GM23338 (cell line): Measurements from ENCODE around the gene ILKAP. TPM values are rescaled to one million over a fixed set of nuclear protein-coding genes. Genes with fewer than 3 reads are reported as not detected.

Experiments used
- ATAC-seq: fragments of 200-7000 bp; cut with Tn5 transposase; 3 replicates; pipeline ENCODE4 v1.9.1; 2020
- DNase-seq: peaks from one replicate; pipeline ENCODE4 v3.0.0-alpha.2; 2015; ENCODE audit warnings: low spot score
- H2AFZ ChIP-seq: fragments of 200-600 bp; sonication (generic); 2 replicates; pipeline ENCODE4 v1.8.0; 2016; ENCODE audit warnings: antibody characterized with exemption, mild to moderate bottlenecking, moderate library complexity
- H3F3A ChIP-seq: fragments of 200-600 bp; sonication (generic); replicated peaks from 2 replicates; pipeline ENCODE4 v1.8.0; 2017; ENCODE audit warnings: antibody characterized with exemption, mixed run types, low read depth
- H3K27ac ChIP-seq: fragments of 200-600 bp; sonication (generic); 2 replicates; pipeline ENCODE4 v1.6.1; 2016; ENCODE audit warnings: low read depth
- H3K27me3 ChIP-seq: fragments of 200-600 bp; sonication (generic); 2 replicates; pipeline ENCODE4 v1.8.0; 2016; ENCODE audit warnings: mild to moderate bottlenecking, mixed run types, moderate library complexity; ENCODE audit not compliant: insufficient read depth
- H3K36me3 ChIP-seq: fragments of 200-600 bp; sonication (generic); 2 replicates; pipeline ENCODE4 v1.8.0; 2016; ENCODE audit warnings: mild to moderate bottlenecking; ENCODE audit not compliant: insufficient read depth
- H3K4me1 ChIP-seq: fragments of 200-600 bp; sonication (generic); 2 replicates; pipeline ENCODE4 v1.8.0; 2016; ENCODE audit warnings: mild to moderate bottlenecking, moderate library complexity; ENCODE audit not compliant: insufficient read depth
- H3K4me2 ChIP-seq: fragments of 200-600 bp; sonication (generic); 2 replicates; pipeline ENCODE4 v1.7.1; 2017; ENCODE audit warnings: mixed run types
- H3K4me3 ChIP-seq: fragments of 200-600 bp; sonication (generic); 2 replicates; pipeline ENCODE4 v1.6.1; 2016; ENCODE audit warnings: mixed run types
- H3K79me2 ChIP-seq: fragments of 200-600 bp; sonication (generic); replicated peaks from 2 replicates; pipeline ENCODE4 v1.8.0; 2017; ENCODE audit warnings: mild to moderate bottlenecking; ENCODE audit not compliant: insufficient read depth
- H3K9me2 ChIP-seq: fragments of 200-600 bp; sonication (generic); 2 replicates; pipeline ENCODE4 v1.8.0; 2017; ENCODE audit not compliant: insufficient read depth
- H4K20me1 ChIP-seq: fragments of 200-600 bp; sonication (generic); replicated peaks from 2 replicates; pipeline ENCODE4 v1.8.0; 2017; ENCODE audit warnings: mild to moderate bottlenecking; ENCODE audit not compliant: insufficient read depth
- H3K27ac Mint-ChIP-seq: 2 replicates; pipeline ENCODE4 v1.8.0; 2020; ENCODE audit warnings: inconsistent platforms, mild to moderate bottlenecking, moderate library complexity, mixed read lengths
- H3K27me3 Mint-ChIP-seq: 3 replicates; pipeline ENCODE4 v1.8.0; 2022; ENCODE audit warnings: low read depth, mild to moderate bottlenecking, moderate library complexity, mixed read lengths, inconsistent platforms; ENCODE audit not compliant: insufficient read depth, poor library complexity
- H3K36me3 Mint-ChIP-seq: 3 replicates; pipeline ENCODE4 v1.8.0; 2021; ENCODE audit warnings: low read depth, mild to moderate bottlenecking, inconsistent platforms, moderate library complexity, mixed read lengths
- H3K4me1 Mint-ChIP-seq: 3 replicates; pipeline ENCODE4 v1.8.0; 2020; ENCODE audit warnings: mild to moderate bottlenecking, inconsistent platforms, mixed read lengths
- H3K4me3 Mint-ChIP-seq: 3 replicates; pipeline ENCODE4 v1.8.0; 2021; ENCODE audit warnings: moderate library complexity, mild to moderate bottlenecking, inconsistent platforms, mixed read lengths
- H3K9me3 Mint-ChIP-seq: 3 replicates; pipeline ENCODE4 v1.8.0; 2020; ENCODE audit warnings: moderate library complexity, mild to moderate bottlenecking, inconsistent platforms, mixed read lengths
- CREB1 ChIP-seq: fragments of 250-450 bp; sonication (Bioruptor Pico); IDR thresholded peaks from 2 replicates; pipeline ENCODE4 v1.5.0; 2020; ENCODE audit warnings: low read depth, mild to moderate bottlenecking, moderate library complexity
- EZH2 ChIP-seq: fragments of 200-600 bp; sonication (generic); IDR thresholded peaks from one replicate; pipeline ENCODE4 v1.8.0; 2017; ENCODE audit warnings: antibody characterized with exemption, mild to moderate bottlenecking, low read depth; ENCODE audit not compliant: unreplicated experiment
- EZH2phosphoT487 ChIP-seq: fragments of 200-600 bp; sonication (generic); IDR thresholded peaks from one replicate; pipeline ENCODE4 v1.8.1; 2018; ENCODE audit warnings: antibody characterized with exemption; ENCODE audit not compliant: unreplicated experiment
- JUNB ChIP-seq: IDR thresholded peaks from one replicate; pipeline ENCODE4 v1.6.1; 2016; ENCODE audit warnings: antibody characterized with exemption; ENCODE audit not compliant: unreplicated experiment
- NANOG ChIP-seq: IDR thresholded peaks from 2 replicates; pipeline ENCODE4 v1.6.1; 2016; ENCODE audit warnings: antibody characterized with exemption, borderline replicate concordance
- POLR2AphosphoS5 ChIP-seq: IDR thresholded peaks from 2 replicates; pipeline ENCODE4 v1.6.1; 2016; ENCODE audit warnings: antibody characterized with exemption, low read depth
- ZNF462 ChIP-seq: fragments of 250-450 bp; sonication (Bioruptor Pico); IDR thresholded peaks from 2 replicates; pipeline ENCODE4 v1.5.0; 2020; ENCODE audit warnings: mild to moderate bottlenecking, moderate library complexity
- polyA plus RNA-seq: library from polyadenylated mRNA; unstranded; fragments of >200 nt; fragmentation: Nextera tagmentation; extraction: Ambion mirVana; gene quantifications from 2 replicates; pipeline ENCODE4 v1.2.1, GENCODE V29; 2016
- total RNA-seq: library from RNA; depleted of rRNA; stranded (reverse); fragments of >200 nt; shearing (Covaris generic); gene quantifications from 2 replicates; pipeline ENCODE4 v1.2.3, GENCODE V29; 2014
- TF ChIP-seq, protein P1 (sequence below), 2 experiments: fragments of 200-600 bp in 1 of 2; sonication (generic) in 1 of 2; conservative IDR thresholded peaks; 2 replicates each; pipeline versions ENCODE4 v1.5.1 to v1.6.1; 2016 to 2017; ENCODE audit warnings: antibody characterized with exemption in 2 of 2, low read depth in 2 of 2, mild to moderate bottlenecking in 2 of 2, moderate library complexity in 1 of 2
- TF ChIP-seq, protein P2 (sequence below): IDR thresholded peaks from 2 replicates; pipeline ENCODE4 v1.6.1; 2016; ENCODE audit warnings: antibody characterized with exemption

Gene ILKAP
- total and polyA plus RNA-seq, 2 experiments from 2014 or later = 17.0 to 35.9 TPM

DNA sequence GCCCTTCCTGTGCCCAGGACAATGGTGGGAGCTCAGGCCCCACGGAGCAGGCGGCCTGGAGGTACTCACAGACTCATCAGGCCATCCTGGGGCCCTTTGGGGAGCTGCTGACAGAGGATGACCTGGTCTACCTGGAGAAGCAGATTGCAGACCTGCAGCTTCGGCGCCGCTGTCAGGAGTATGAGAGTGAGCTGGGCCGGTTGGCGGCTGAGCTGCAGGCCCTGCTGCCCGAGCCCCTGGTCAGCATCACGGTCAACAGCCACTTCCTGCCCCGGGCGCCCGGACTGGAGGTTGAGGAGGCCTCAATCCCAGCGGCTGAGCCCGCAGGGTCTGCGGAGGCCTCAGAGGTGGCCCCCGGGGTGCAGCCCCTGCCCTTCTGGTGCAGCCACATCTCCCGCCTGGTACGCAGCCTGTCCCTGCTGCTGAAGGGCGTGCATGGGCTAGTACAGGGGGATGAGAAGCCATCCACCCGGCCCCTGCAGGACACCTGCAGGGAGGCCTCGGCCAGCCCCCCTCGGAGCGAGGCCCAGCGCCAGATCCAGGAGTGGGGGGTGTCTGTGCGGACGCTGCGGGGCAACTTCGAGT is 73.3 kb downstream of the ILKAP start (continued):
- TF ChIP-seq ZNF462 (CRISPR knock-in tag) (no peak), NANOG (no peak), POLR2AphosphoS5 (no peak)

- Mint-ChIP-seq H3K4me3 (no peak overlapping the region), H3K4me1 (peaks cover 5% of the 10 kb centered on the region; the same call in 1 of the 3 replicates), H3K27ac (no peak overlapping the region), H3K36me3 (no peaks in the 10 kb centered on the region), H3K27me3 (peaks cover 10% of the 10 kb centered on the region), H3K9me3 (no peaks in the 10 kb centered on the region)
- H4K20me1 ChIP-seq = no peaks in the 10 kb centered on the region
- peak overlapping the region; percentile 97 for H2AFZ ChIP-seq
- peaks cover 9% of the 10 kb centered on the region; the same call in 1 of the 2 replicates for H3F3A ChIP-seq
- no peaks in the 10 kb centered on the region for H3K79me2 ChIP-seq
- no peaks in the 10 kb centered on the region for H3K9me2 ChIP-seq
- H3K4me2 ChIP-seq = peak overlapping the region; percentile 72; the same call in 1 of the 2 replicates
- H3K4me3 ChIP-seq = no peak overlapping the region
- H3K36me3 ChIP-seq = no peaks in the 10 kb centered on the region
- no peak for DNase-seq
- H3K27ac ChIP-seq = no peak overlapping the region
- H3K4me1 ChIP-seq = no peaks in the 10 kb centered on the region
- no peaks in the 10 kb centered on the region for H3K27me3 ChIP-seq
- no peak for ATAC-seq
- TF ChIP-seq CREB1 (CRISPR knock-in tag) (no peak), NANOG (no peak), JUNB (no peak), EZH2phosphoT487 (no peak), EZH2 (no peak)
- TF ChIP-seq, protein P1, sequence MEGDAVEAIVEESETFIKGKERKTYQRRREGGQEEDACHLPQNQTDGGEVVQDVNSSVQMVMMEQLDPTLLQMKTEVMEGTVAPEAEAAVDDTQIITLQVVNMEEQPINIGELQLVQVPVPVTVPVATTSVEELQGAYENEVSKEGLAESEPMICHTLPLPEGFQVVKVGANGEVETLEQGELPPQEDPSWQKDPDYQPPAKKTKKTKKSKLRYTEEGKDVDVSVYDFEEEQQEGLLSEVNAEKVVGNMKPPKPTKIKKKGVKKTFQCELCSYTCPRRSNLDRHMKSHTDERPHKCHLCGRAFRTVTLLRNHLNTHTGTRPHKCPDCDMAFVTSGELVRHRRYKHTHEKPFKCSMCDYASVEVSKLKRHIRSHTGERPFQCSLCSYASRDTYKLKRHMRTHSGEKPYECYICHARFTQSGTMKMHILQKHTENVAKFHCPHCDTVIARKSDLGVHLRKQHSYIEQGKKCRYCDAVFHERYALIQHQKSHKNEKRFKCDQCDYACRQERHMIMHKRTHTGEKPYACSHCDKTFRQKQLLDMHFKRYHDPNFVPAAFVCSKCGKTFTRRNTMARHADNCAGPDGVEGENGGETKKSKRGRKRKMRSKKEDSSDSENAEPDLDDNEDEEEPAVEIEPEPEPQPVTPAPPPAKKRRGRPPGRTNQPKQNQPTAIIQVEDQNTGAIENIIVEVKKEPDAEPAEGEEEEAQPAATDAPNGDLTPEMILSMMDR (conservative IDR thresholded peaks at IDR 0.05; ENCODE audit: low read depth in 2 of 2) = no peak
- TF ChIP-seq, protein P2, sequence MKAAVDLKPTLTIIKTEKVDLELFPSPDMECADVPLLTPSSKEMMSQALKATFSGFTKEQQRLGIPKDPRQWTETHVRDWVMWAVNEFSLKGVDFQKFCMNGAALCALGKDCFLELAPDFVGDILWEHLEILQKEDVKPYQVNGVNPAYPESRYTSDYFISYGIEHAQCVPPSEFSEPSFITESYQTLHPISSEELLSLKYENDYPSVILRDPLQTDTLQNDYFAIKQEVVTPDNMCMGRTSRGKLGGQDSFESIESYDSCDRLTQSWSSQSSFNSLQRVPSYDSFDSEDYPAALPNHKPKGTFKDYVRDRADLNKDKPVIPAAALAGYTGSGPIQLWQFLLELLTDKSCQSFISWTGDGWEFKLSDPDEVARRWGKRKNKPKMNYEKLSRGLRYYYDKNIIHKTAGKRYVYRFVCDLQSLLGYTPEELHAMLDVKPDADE = no peak
Measured at GRCh38 chr2:238129166-238130010, 74.1 kb downstream of the ILKAP start.
